IPS DF 6.9 (cell line): Measurements from ENCODE around the gene ATP2A1.
"Not testable (repeated sequence)": the region's sequence is repeated elsewhere in the genome, so short reads cannot be mapped to it uniquely, and the experiment has no call there.

Experiments
- DNase-seq: peaks from one replicate; pipeline ENCODE4 v3.0.0-alpha.2; 2013; ENCODE audit warnings: low read depth, low spot score
- H3K27ac ChIP-seq: one replicate; pipeline ENCODE4 v1.5.1; 2013; ENCODE audit warnings: low read length, control low read depth
- H3K27me3 ChIP-seq: 2 replicates; pipeline ENCODE4 v1.6.1; 2013; ENCODE audit warnings: mild to moderate bottlenecking, low read length; ENCODE audit not compliant: control insufficient read depth, insufficient read depth
- H3K36me3 ChIP-seq: 2 replicates; pipeline ENCODE4 v1.6.1; 2013; ENCODE audit warnings: low read length; ENCODE audit not compliant: control insufficient read depth, insufficient read depth
- H3K4me1 ChIP-seq: 2 replicates; pipeline ENCODE4 v1.6.1; 2013; ENCODE audit warnings: low read length; ENCODE audit not compliant: control insufficient read depth, insufficient read depth
- H3K4me3 ChIP-seq: 2 replicates; pipeline ENCODE4 v1.5.1; 2013; ENCODE audit warnings: mild to moderate bottlenecking, low read length
- H3K9me3 ChIP-seq: 2 replicates; pipeline ENCODE4 v1.6.1; 2013; ENCODE audit warnings: low read length, inconsistent platforms; ENCODE audit not compliant: control insufficient read depth, insufficient read depth
- WGBS: extraction: QIAGEN DNeasy Blood & Tissue Kit; methylation state at CpG from one replicate; pipeline ENCODE4 v1.1.7; 2013; ENCODE audit warnings: mixed read lengths, missing lambda C conversion rate; ENCODE audit not compliant: insufficient read length, insufficient coverage; 5-methylcytosine and 5-hydroxymethylcytosine counted together

ATP2A1 gene

GRCh38 chr16:28882551-28883160 is 4.4 kb downstream of the ATP2A1 start:
- H3K27me3 ChIP-seq = no peaks in the 10 kb centered on the region
- DNase-seq = no peak
- peaks cover 10% of the 10 kb centered on the region for H3K4me1 ChIP-seq
- no peak overlapping the region for H3K4me3 ChIP-seq
- H3K36me3 ChIP-seq = no peaks in the 10 kb centered on the region
- WGBS = no CpG with 5 or more reads among the region's 24 CpGs
- no peak overlapping the region for H3K27ac ChIP-seq
- H3K9me3 ChIP-seq = no peaks in the 10 kb centered on the region

GRCh38 chr16:28883221-28883996 is 5.1 kb downstream of the ATP2A1 start:
- peaks cover 10% of the 10 kb centered on the region for H3K4me1 ChIP-seq
- DNase-seq = no peak
- H3K4me3 ChIP-seq = no peak overlapping the region
- H3K36me3 ChIP-seq = no peaks in the 10 kb centered on the region
- no CpG with 5 or more reads among the region's 25 CpGs for WGBS
- no peak overlapping the region for H3K27ac ChIP-seq
- H3K27me3 ChIP-seq = no peaks in the 10 kb centered on the region
- H3K9me3 ChIP-seq = no peaks in the 10 kb centered on the region

GRCh38 chr16:28884045-28884444 is 5.8 kb downstream of the ATP2A1 start:
- no peak for DNase-seq
- Histone ChIP-seq H3K27me3 (no peaks in the 10 kb centered on the region), H3K27ac (no peak overlapping the region), H3K9me3 (no peaks in the 10 kb centered on the region), H3K36me3 (no peaks in the 10 kb centered on the region), H3K4me1 (peaks cover 10% of the 10 kb centered on the region), H3K4me3 (no peak overlapping the region)
- no CpG with 5 or more reads among the region's 6 CpGs for WGBS

GRCh38 chr16:28886945-28887344 is 8.7 kb downstream of the ATP2A1 start:
- Histone ChIP-seq H3K4me1 (peaks cover 7% of the 10 kb centered on the region), H3K9me3 (no peaks in the 10 kb centered on the region), H3K27me3 (no peaks in the 10 kb centered on the region), H3K4me3 (no peak overlapping the region), H3K27ac (no peak overlapping the region), H3K36me3 (no peaks in the 10 kb centered on the region)
- no CpG with 5 or more reads among the region's 10 CpGs for WGBS
- no peak for DNase-seq

GRCh38 chr16:28890355-28890754 is 12.1 kb downstream of the ATP2A1 start:
- H3K9me3 ChIP-seq, H3K27ac ChIP-seq, H3K4me3 ChIP-seq, H3K27me3 ChIP-seq, H3K4me1 ChIP-seq, DNase-seq, H3K36me3 ChIP-seq: not testable (repeated sequence)
- no CpG with 5 or more reads among the region's 5 CpGs for WGBS

GRCh38 chr16:28891964-28892890 is 13.9 kb downstream of the ATP2A1 start:
- Histone ChIP-seq H3K4me1 (no peaks in the 10 kb centered on the region), H3K36me3 (no peaks in the 10 kb centered on the region), H3K9me3 (no peaks in the 10 kb centered on the region), H3K4me3 (no peak overlapping the region), H3K27ac (no peak overlapping the region), H3K27me3 (no peaks in the 10 kb centered on the region)
- WGBS = no CpG with 5 or more reads among the region's 14 CpGs
- DNase-seq = no peak

GRCh38 chr16:28893291-28893690 is 15.0 kb downstream of the ATP2A1 start:
- no CpG with 5 or more reads among the region's 4 CpGs for WGBS
- no peak overlapping the region for H3K27ac ChIP-seq
- DNase-seq = no peak
- no peaks in the 10 kb centered on the region for H3K9me3 ChIP-seq
- H3K36me3 ChIP-seq = no peaks in the 10 kb centered on the region
- no peak overlapping the region for H3K4me3 ChIP-seq
- no peaks in the 10 kb centered on the region for H3K27me3 ChIP-seq
- H3K4me1 ChIP-seq = no peaks in the 10 kb centered on the region

GRCh38 chr16:28895609-28896008 is 17.3 kb downstream of the ATP2A1 start:
- Histone ChIP-seq H3K9me3 (no peaks in the 10 kb centered on the region), H3K27me3 (no peaks in the 10 kb centered on the region), H3K4me3 (no peak overlapping the region), H3K4me1 (no peaks in the 10 kb centered on the region), H3K27ac (no peak overlapping the region), H3K36me3 (no peaks in the 10 kb centered on the region)
- WGBS = no CpG with 5 or more reads among the region's 4 CpGs
- no peak for DNase-seq

- no peak for DNase-seq
- H3K4me3 ChIP-seq = no peak overlapping the region
- no peaks in the 10 kb centered on the region for H3K9me3 ChIP-seq
- no CpG with 5 or more reads among the region's 4 CpGs for WGBS
- no peaks in the 10 kb centered on the region for H3K4me1 ChIP-seq
- H3K36me3 ChIP-seq = no peaks in the 10 kb centered on the region
- H3K27me3 ChIP-seq = no peaks in the 10 kb centered on the region
- H3K27ac ChIP-seq = no peak overlapping the region
These were observed 19.5 kb downstream of the ATP2A1 start for GRCh38 chr16:28897826-28898225.

GRCh38 chr16:28898266-28898665 is 20.0 kb downstream of the ATP2A1 start:
- DNase-seq = no peak
- Histone ChIP-seq H3K36me3 (no peaks in the 10 kb centered on the region), H3K27ac (no peak overlapping the region), H3K4me3 (no peak overlapping the region), H3K9me3 (no peaks in the 10 kb centered on the region), H3K27me3 (no peaks in the 10 kb centered on the region), H3K4me1 (no peaks in the 10 kb centered on the region)
- WGBS = no CpG with 5 or more reads among the region's 15 CpGs
